H1 (cell line): ENCODE results near the gene ZNF728. TPM values are rescaled to one million over a fixed set of nuclear protein-coding genes. Genes with fewer than 3 reads are reported as not detected.
"Not testable (repeated sequence)": the region's sequence is repeated elsewhere in the genome, so short reads cannot be mapped to it uniquely, and the experiment has no call there.

Experiments
- CTCF ChIA-PET: fragments of 300-600 bp; sonication (Branson Sonifier 250); formaldehyde crosslinking; loops from one replicate; lab custom pipeline; 2021; ENCODE audit not compliant: partially characterized antibody; lab: Charles Lee
- POLR2A ChIA-PET: fragments of 300-600 bp; sonication (Branson Sonifier 250); formaldehyde crosslinking; loops from one replicate; lab custom pipeline; 2021; ENCODE audit warnings: inconsistent platforms; ENCODE audit not compliant: partially characterized antibody; lab: Charles Lee
- DNase-seq, 2 experiments: peaks; one replicate each; pipeline versions ENCODE4 v3.0.0 to v3.0.0-alpha.2; 2010 to 2022; ENCODE audit warnings: low spot score in 2 of 2, low read depth in 1 of 2, mixed read lengths in 1 of 2
- FAIRE-seq: peaks from 2 replicates; lab custom pipeline; 2011; peaks lifted over from hg19 to GRCh38; lab: Jason Lieb, UNC
- H2AFZ ChIP-seq: 2 replicates; pipeline ENCODE4 v1.8.1; 2012; ENCODE audit warnings: low read length, inconsistent platforms
- H2AK5ac ChIP-seq: 2 replicates; pipeline ENCODE4 v1.6.1; 2013; ENCODE audit warnings: low read depth, low read length
- H2BK120ac ChIP-seq: replicated peaks from 2 replicates; pipeline ENCODE3; 2013; ENCODE audit warnings: low read depth, low read length, inconsistent platforms
- H2BK12ac ChIP-seq: 2 replicates; pipeline ENCODE4 v1.6.1; 2013; ENCODE audit warnings: low read depth, low read length
- H2BK15ac ChIP-seq: 2 replicates; pipeline ENCODE4 v1.6.1; 2013; ENCODE audit warnings: low read length
- H2BK20ac ChIP-seq: 2 replicates; pipeline ENCODE4 v1.6.1; 2013; ENCODE audit warnings: low read length
- H2BK5ac ChIP-seq: 2 replicates; pipeline ENCODE4 v1.6.1; 2013; ENCODE audit warnings: low read depth, low read length
- H3K14ac ChIP-seq: 2 replicates; pipeline ENCODE4 v1.6.1; 2013; ENCODE audit warnings: inconsistent platforms; ENCODE audit not compliant: insufficient read length
- H3K18ac ChIP-seq: 2 replicates; pipeline ENCODE4 v1.6.1; 2013; ENCODE audit warnings: low read length; ENCODE audit errors: extremely low read depth
- H3K23ac ChIP-seq: 2 replicates; pipeline ENCODE4 v1.6.1; 2013; ENCODE audit warnings: inconsistent platforms; ENCODE audit not compliant: insufficient read length
- H3K23me2 ChIP-seq: 2 replicates; pipeline ENCODE4 v1.6.1; 2013; ENCODE audit warnings: low read depth, low read length
- H3K27ac ChIP-seq: 2 replicates; pipeline ENCODE4 v1.6.1; 2011; ENCODE audit warnings: low read depth, low read length, inconsistent platforms
- H3K27me3 ChIP-seq, 4 experiments: replicated peaks in 1 of 4; 1 replicate in 1 of 4; 2 replicates in 3 of 4; pipeline versions ENCODE4 v1.6.1 to v1.8.1; 2011 to 2013; ENCODE audit warnings: low read length in 3 of 4, mild to moderate bottlenecking in 3 of 4, inconsistent platforms in 2 of 4, mixed read lengths in 2 of 4, moderate library complexity in 1 of 4; ENCODE audit not compliant: control insufficient read depth in 3 of 4, insufficient read depth in 3 of 4; ENCODE audit errors: extremely low read depth in 1 of 4
- H3K36me3 ChIP-seq, 4 experiments: 2 replicates each; pipeline versions ENCODE4 v1.6.1 to v1.8.1; 2011 to 2013; ENCODE audit warnings: mild to moderate bottlenecking in 4 of 4, low read length in 3 of 4, moderate library complexity in 2 of 4, control low read depth in 1 of 4, inconsistent platforms in 1 of 4; ENCODE audit not compliant: insufficient read depth in 4 of 4, control insufficient read depth in 2 of 4
- H3K4ac ChIP-seq: replicated peaks from 2 replicates; pipeline ENCODE3; 2013; ENCODE audit warnings: low read length, low read depth, mixed read lengths, inconsistent platforms; ENCODE audit not compliant: insufficient read length
- H3K4me1 ChIP-seq, 4 experiments: replicated peaks in 1 of 4; 1 replicate in 1 of 4; 2 replicates in 3 of 4; pipeline versions ENCODE4 v1.6.1 to v1.8.1; 2011 to 2013; ENCODE audit warnings: low read length in 3 of 4, inconsistent platforms in 2 of 4, mixed read lengths in 1 of 4; ENCODE audit not compliant: insufficient read depth in 4 of 4, control insufficient read depth in 3 of 4
- H3K4me2 ChIP-seq, 2 experiments: 2 replicates each; pipeline versions ENCODE4 v1.6.1 to v1.8.1; 2011 to 2013; ENCODE audit warnings: low read depth in 2 of 2, low read length in 2 of 2, control low read depth in 1 of 2, inconsistent platforms in 1 of 2, mild to moderate bottlenecking in 1 of 2; ENCODE audit not compliant: insufficient read depth in 1 of 2
- H3K4me3 ChIP-seq, 4 experiments: fragments of 200-600, 300-600 bp in 1 of 4; sonication (generic), shearing (Covaris generic), sonication (Bioruptor Twin) in 1 of 4; 2 replicates each; pipeline versions ENCODE4 v1.5.1 to v1.8.1; 2011 to 2016; ENCODE audit warnings: low read length in 4 of 4, low read depth in 3 of 4, control low read depth in 2 of 4, inconsistent platforms in 2 of 4, mild to moderate bottlenecking in 2 of 4, mixed read lengths in 1 of 4, moderate library complexity in 1 of 4; ENCODE audit not compliant: insufficient read depth in 2 of 4; ENCODE audit errors: extremely low read depth in 1 of 4
- H3K56ac ChIP-seq: replicated peaks from 2 replicates; pipeline ENCODE3; 2013; ENCODE audit warnings: low read depth, mild to moderate bottlenecking, mixed read lengths, low read length, inconsistent platforms; ENCODE audit not compliant: insufficient read length
- H3K79me1 ChIP-seq: 2 replicates; pipeline ENCODE4 v1.6.1; 2013; ENCODE audit warnings: low read depth, low read length, control low read depth
- H3K79me2 ChIP-seq, 2 experiments: 2 replicates each; pipeline versions ENCODE4 v1.6.1 to v1.8.1; 2012 to 2013; ENCODE audit warnings: low read length in 2 of 2, mild to moderate bottlenecking in 2 of 2, inconsistent platforms in 1 of 2; ENCODE audit not compliant: insufficient read depth in 2 of 2, control insufficient read depth in 1 of 2
- H3K9ac ChIP-seq, 4 experiments: replicated peaks in 1 of 4; 1 replicate in 1 of 4; 2 replicates in 3 of 4; pipeline versions ENCODE4 v1.6.1 to v1.8.1; 2011 to 2013; ENCODE audit warnings: low read depth in 3 of 4, low read length in 3 of 4, control low read depth in 2 of 4, mild to moderate bottlenecking in 2 of 4, moderate library complexity in 2 of 4, inconsistent platforms in 1 of 4; ENCODE audit errors: extremely low read depth in 1 of 4
- H3K9me3 ChIP-seq, 2 experiments: 2 replicates each; pipeline versions ENCODE4 v1.6.1 to v1.8.1; 2012 to 2013; ENCODE audit warnings: mild to moderate bottlenecking in 2 of 2, moderate library complexity in 2 of 2, control low read depth in 1 of 2, inconsistent platforms in 1 of 2, low read depth in 1 of 2, low read length in 1 of 2, mixed read lengths in 1 of 2; ENCODE audit not compliant: insufficient read depth in 2 of 2
- H4K20me1 ChIP-seq, 2 experiments: replicated peaks in 1 of 2; 2 replicates each; pipeline versions ENCODE3 to v1.8.1; 2011 to 2013; ENCODE audit warnings: inconsistent platforms in 2 of 2, low read length in 2 of 2, mild to moderate bottlenecking in 1 of 2; ENCODE audit not compliant: insufficient read depth in 2 of 2, control insufficient read depth in 1 of 2
- H4K5ac ChIP-seq: 2 replicates; pipeline ENCODE4 v1.6.1; 2013; ENCODE audit warnings: low read length, low read depth, mixed read lengths, inconsistent platforms; ENCODE audit not compliant: insufficient read length
- H4K8ac ChIP-seq: 2 replicates; pipeline ENCODE4 v1.8.0; 2013; ENCODE audit warnings: mild to moderate bottlenecking, moderate library complexity, low read length, inconsistent platforms; ENCODE audit not compliant: insufficient read depth; ENCODE audit errors: extremely low read depth
- H4K91ac ChIP-seq: replicated peaks from 2 replicates; pipeline ENCODE3; 2013; ENCODE audit warnings: low read length, mixed read lengths, inconsistent platforms; ENCODE audit not compliant: insufficient read length
- CHD1 ChIP-seq: IDR thresholded peaks from 2 replicates; pipeline ENCODE4 v1.6.1; 2012; ENCODE audit warnings: low read depth, low read length, improper control_type of control experiment
- CREB1 ChIP-seq: IDR thresholded peaks from 2 replicates; pipeline ENCODE4 v1.6.1; 2012; ENCODE audit warnings: inconsistent platforms
- FOSL1 ChIP-seq: IDR thresholded peaks from 2 replicates; pipeline ENCODE4 v1.6.1; 2011; ENCODE audit warnings: mild to moderate bottlenecking, low read depth, low read length, moderate library complexity; ENCODE audit not compliant: insufficient read depth
- NANOG ChIP-seq: IDR thresholded peaks from 2 replicates; pipeline ENCODE4 v1.6.1; 2011; ENCODE audit warnings: low read length, low read depth, mild to moderate bottlenecking, inconsistent platforms; ENCODE audit not compliant: insufficient read depth, poor library complexity, severe bottlenecking
- RAD21 ChIP-seq, 2 experiments: IDR thresholded peaks in 1 of 2; conservative IDR thresholded peaks in 1 of 2; 2 replicates each; pipeline ENCODE4 v1.6.1; 2011; ENCODE audit warnings: low read depth in 2 of 2, low read length in 2 of 2, improper control_type of control experiment in 1 of 2, inconsistent platforms in 1 of 2, mild to moderate bottlenecking in 1 of 2, moderate library complexity in 1 of 2
- WGBS, 2 experiments: shearing (Covaris generic) in 1 of 2; methylation state at CpG; one replicate each; pipeline versions ENCODE4 v1.1.6 to v1.1.7; 2013 to 2015; ENCODE audit warnings: low lambda C conversion rate in 2 of 2, mixed read lengths in 2 of 2, inconsistent platforms in 1 of 2, low coverage in 1 of 2, missing lambda C conversion rate in 1 of 2; ENCODE audit not compliant: insufficient replicate concordance in 2 of 2, insufficient coverage in 1 of 2, insufficient read length in 1 of 2; ENCODE audit errors: extremely low coverage in 1 of 2, missing lambda C conversion rate in 1 of 2; 5-methylcytosine and 5-hydroxymethylcytosine counted together
- polyA plus RNA-seq, 7 experiments: library from polyadenylated mRNA; depleted of rRNA in 3 of 7; stranded (reverse) in 5 of 7; unstranded in 2 of 7; fragments of >200 nt in 5 of 7; fragments of 200-250 nt in 2 of 7; gene quantifications; 1 replicate in 5 of 7; 2 replicates in 1 of 7; 4 replicates in 1 of 7; pipeline versions ENCODE4 v1.2.1 to v1.2.3, GENCODE V29; 2011 to 2013; ENCODE audit warnings: missing spikeins in 2 of 7, mixed read lengths in 2 of 7
- total RNA-seq: library from RNA; stranded (reverse); fragmentation: NEBNext Ultra II Directional; extraction: Animal tissue kit (Norgen Biotek cat#: 25700); gene quantifications from 2 replicates; pipeline ENCODE4 v1.2.1, GENCODE V29; 2021

Gene ZNF728
- total and polyA plus RNA-seq, 2 of the 8 experiments (the other 6 are each of a cell fraction or from before 2014, with no cell fraction given) = not detected

DNA sequence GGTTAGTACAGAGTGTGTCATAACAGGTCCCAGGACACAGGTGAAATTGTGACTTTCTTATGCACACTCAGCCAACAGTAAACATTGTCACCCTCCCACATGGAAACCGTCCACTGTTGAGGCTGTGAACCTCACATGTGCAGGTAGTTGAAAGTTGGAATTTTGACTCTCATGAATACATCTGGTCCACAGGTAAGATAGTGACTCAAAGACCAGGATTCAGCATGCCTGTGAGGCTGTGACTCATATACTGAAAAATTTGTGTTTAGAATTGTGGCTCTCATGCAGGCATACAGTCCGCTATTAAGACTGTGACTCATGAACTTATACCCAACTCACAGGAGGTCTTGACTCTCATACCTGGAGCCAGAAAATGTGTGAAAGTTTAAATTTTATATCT, 67.8 kb downstream of the ZNF728 start (continued):
- TF ChIP-seq RAD21 (IDR thresholded peaks at IDR 0.05 in 1 of 2, conservative IDR thresholded peaks at IDR 0.05 in 1 of 2; ENCODE audit: low read depth in 2 of 2, low read length in 2 of 2) (no peak), NANOG (no peak), CHD1 (no peak), FOSL1 (no peak), CREB1 (no peak)

DNA sequence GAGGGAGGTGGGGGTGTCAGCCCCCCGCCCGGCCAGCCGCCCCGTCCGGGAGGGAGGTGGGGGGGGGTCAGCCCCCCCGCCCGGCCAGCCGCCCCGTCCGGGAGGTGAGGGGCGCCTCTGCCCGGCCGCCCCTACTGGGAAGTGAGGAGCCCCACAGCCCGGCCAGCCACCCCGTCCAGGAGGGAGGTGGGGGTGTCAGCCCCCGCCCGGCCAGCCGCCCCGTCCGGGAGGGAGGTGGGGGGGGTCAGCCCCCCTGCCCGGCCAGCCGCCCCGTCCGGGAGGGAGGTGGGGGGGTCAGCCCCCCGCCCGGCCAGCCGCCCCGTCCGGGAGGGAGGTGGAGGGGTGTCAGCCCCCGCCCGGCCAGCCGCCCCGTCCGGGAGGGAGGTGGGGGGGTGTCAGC, 75.4 kb downstream of the ZNF728 start:
- POLR2A ChIA-PET, H3K79me2 ChIP-seq: not testable (repeated sequence)

More for the DNA sequence above, 75.4 kb downstream of the ZNF728 start:
- H3K4me2 ChIP-seq, DNase-seq, H4K8ac ChIP-seq, H3K18ac ChIP-seq, H2AFZ ChIP-seq, H3K27me3 ChIP-seq, H3K27ac ChIP-seq, H4K5ac ChIP-seq, H2BK12ac ChIP-seq, H3K9ac ChIP-seq, H2BK15ac ChIP-seq, H3K4me3 ChIP-seq, FAIRE-seq, CTCF ChIA-PET, H3K56ac ChIP-seq, H4K91ac ChIP-seq, H2BK120ac ChIP-seq, H2AK5ac ChIP-seq, H3K79me1 ChIP-seq, H3K23ac ChIP-seq, H3K14ac ChIP-seq, H4K20me1 ChIP-seq, H3K4ac ChIP-seq, H3K36me3 ChIP-seq, H2BK20ac ChIP-seq, H3K4me1 ChIP-seq, H2BK5ac ChIP-seq, H3K23me2 ChIP-seq: not testable (repeated sequence)
- WGBS, 2 experiments = no CpG with 5 or more reads among the region's 34 CpGs
- H3K9me3 ChIP-seq = peaks cover 35 to 58% of the 10 kb centered on the region in 2 experiments
